K562 (cell line): ENCODE data around the gene PLCB4. TPM values are rescaled to one million over a fixed set of nuclear protein-coding genes. Genes with fewer than 3 reads are reported as not detected.

Experiments
- ATAC-seq: fragments of 200-7000 bp; cut with Tn5 transposase; 3 replicates; pipeline ENCODE4 v1.9.1; 2020; ENCODE audit warnings: moderate library complexity
- BruUV-seq: library from RNA; stranded (reverse); fragments of 400-500 nt; replicated peaks from 2 replicates; lab custom pipeline; 2021; lab: Mats Ljungman, UMichigan
- CTCF ChIA-PET: fragments of 300-600 bp; formaldehyde crosslinking; extraction: SDS; loops from one replicate; lab custom pipeline; 2021; ENCODE audit warnings: low intra/inter-chr PET ratio; lab: Yijun Ruan, JAX
- POLR2A ChIA-PET: fragments of 300-600, 350-650 bp; sonication (Branson Sonifier 250); formaldehyde crosslinking; extraction: SDS; loops from one replicate; lab custom pipeline; 2021; ENCODE audit warnings: antibody characterized with exemption, inconsistent platforms; lab: Yijun Ruan, JAX
- DNase-seq, 4 experiments: peaks; one replicate each; pipeline versions ENCODE4 v3.0.0 to v3.0.0-alpha.2; 2011 to 2018; ENCODE audit warnings: low spot score in 3 of 4, mixed read lengths in 3 of 4; ENCODE audit errors: extremely low read depth in 1 of 4
- FAIRE-seq: peaks from 2 replicates; lab custom pipeline; 2011; peaks lifted over from hg19 to GRCh38; lab: Jason Lieb, UNC
- H2AFZ ChIP-seq: 2 replicates; pipeline ENCODE4 v1.6.0; 2011; ENCODE audit warnings: low read depth, low read length, control low read depth, inconsistent platforms
- H3K27ac ChIP-seq: fragments of 200-600 bp; 3 replicates; pipeline ENCODE4 v1.8.0; 2011; ENCODE audit warnings: low read depth, mild to moderate bottlenecking, control low read depth, inconsistent platforms, low read length, moderate library complexity, mixed read lengths; ENCODE audit errors: extremely low read depth
- H3K27me3 ChIP-seq, 2 experiments: fragments of 300-600 bp in 1 of 2; 2 replicates in 1 of 2; 3 replicates in 1 of 2; pipeline versions ENCODE4 v1.6.0 to v1.8.0; 2011; ENCODE audit warnings: inconsistent platforms in 2 of 2, low read length in 2 of 2, mild to moderate bottlenecking in 1 of 2, mixed read lengths in 1 of 2, moderate library complexity in 1 of 2; ENCODE audit not compliant: control insufficient read depth in 2 of 2, insufficient read depth in 2 of 2
- H3K36me3 ChIP-seq: fragments of 300-600 bp; 3 replicates; pipeline ENCODE4 v1.8.0; 2011; ENCODE audit warnings: mild to moderate bottlenecking, low read length, inconsistent platforms; ENCODE audit not compliant: control insufficient read depth, insufficient read depth
- H3K4me1 ChIP-seq, 2 experiments: fragments of 200-600 bp in 1 of 2; replicated peaks in 1 of 2; 2 replicates in 1 of 2; 3 replicates in 1 of 2; pipeline versions ENCODE4 v1.5.1 to v1.8.0; 2011; ENCODE audit warnings: inconsistent platforms in 2 of 2, low read length in 2 of 2, mild to moderate bottlenecking in 1 of 2, mixed read lengths in 1 of 2, moderate library complexity in 1 of 2; ENCODE audit not compliant: control insufficient read depth in 2 of 2, insufficient read depth in 2 of 2
- H3K4me2 ChIP-seq: 2 replicates; pipeline ENCODE4 v1.6.1; 2011; ENCODE audit warnings: low read length, control low read depth, inconsistent platforms, mixed read lengths; ENCODE audit not compliant: insufficient read depth
- H3K4me3 ChIP-seq: fragments of 200-600 bp; sonication (generic), shearing (Covaris generic); 2 replicates; pipeline ENCODE4 v1.5.1; 2016; ENCODE audit warnings: control low read depth, inconsistent platforms
- H3K79me2 ChIP-seq: fragments of 200-600 bp; 3 replicates; pipeline ENCODE4 v1.8.0; 2011; ENCODE audit warnings: low read length, inconsistent platforms; ENCODE audit not compliant: control insufficient read depth, insufficient read depth
- H3K9ac ChIP-seq, 2 experiments: 2 replicates each; pipeline versions ENCODE4 v1.6.0 to v1.6.1; 2011; ENCODE audit warnings: low read depth in 2 of 2, low read length in 2 of 2, control low read depth in 1 of 2, inconsistent platforms in 1 of 2, mild to moderate bottlenecking in 1 of 2, mixed read lengths in 1 of 2; ENCODE audit not compliant: insufficient read depth in 1 of 2
- H3K9me1 ChIP-seq: one replicate; pipeline ENCODE4 v1.6.0; 2011; ENCODE audit warnings: inconsistent platforms, mild to moderate bottlenecking, low read length, moderate library complexity; ENCODE audit not compliant: control insufficient read depth, insufficient read depth
- H3K9me3 ChIP-seq: replicated peaks from 2 replicates; pipeline ENCODE4 v1.5.1; 2011; ENCODE audit warnings: low read depth, low read length, inconsistent platforms; ENCODE audit not compliant: control insufficient read depth, insufficient read depth
- H4K20me1 ChIP-seq: replicated peaks from 2 replicates; pipeline ENCODE4 v1.6.1; 2011; ENCODE audit warnings: low read length, inconsistent platforms, mixed read lengths; ENCODE audit not compliant: control insufficient read depth, insufficient read depth
- CHD1 ChIP-seq: fragments of 200-600 bp; sonication (generic); IDR thresholded peaks from one replicate; pipeline ENCODE4 v1.6.1; 2012; ENCODE audit warnings: mild to moderate bottlenecking, moderate library complexity, low read length, inconsistent platforms
- DPF2 ChIP-seq: fragments of 450-650 bp; IDR thresholded peaks from 2 replicates; pipeline ENCODE4 v1.6.1; 2016
- FIP1L1 ChIP-seq: fragments of 200-400 bp; formaldehyde crosslinking; IDR thresholded peaks from 2 replicates; pipeline ENCODE4 v1.6.1; 2018; ENCODE audit warnings: mild to moderate bottlenecking, low read depth, low read length; ENCODE audit not compliant: poor library complexity, severe bottlenecking
- HES1 ChIP-seq: fragments of 450-650 bp; IDR thresholded peaks from 2 replicates; pipeline ENCODE4 v1.6.1; 2016; ENCODE audit warnings: low read depth, mild to moderate bottlenecking, moderate library complexity
- HNRNPLL ChIP-seq: fragments of 200-400 bp; formaldehyde crosslinking; IDR thresholded peaks from 2 replicates; pipeline ENCODE4 v1.6.1; 2017; ENCODE audit warnings: low read length, low read depth, mild to moderate bottlenecking; ENCODE audit not compliant: poor library complexity, severe bottlenecking
- PTTG1 ChIP-seq: fragments of 450-650 bp; IDR thresholded peaks from 2 replicates; pipeline ENCODE4 v1.6.1; 2016; ENCODE audit warnings: low read depth, mild to moderate bottlenecking, missing genetic modification characterization, missing compliant biosample characterization
- RBM39 ChIP-seq: fragments of 200-400 bp; formaldehyde crosslinking; optimal IDR thresholded peaks from 2 replicates; pipeline ENCODE3; 2018; ENCODE audit warnings: low read depth, low read length
- UBTF ChIP-seq, 2 experiments: IDR thresholded peaks; 2 replicates each; pipeline ENCODE4 v1.6.1; 2012; ENCODE audit warnings: improper control_type of control experiment in 2 of 2, low read depth in 2 of 2, low read length in 2 of 2, borderline replicate concordance in 1 of 2
- ZBTB49 ChIP-seq: sonication (generic); formaldehyde crosslinking; IDR thresholded peaks from 2 replicates; pipeline ENCODE4 v1.8.0; 2022; ENCODE audit warnings: missing genetic modification reagents, mild to moderate bottlenecking, borderline replicate concordance
- ZNF143 ChIP-seq: sonication (generic); formaldehyde crosslinking; IDR thresholded peaks from 2 replicates; pipeline ENCODE4 v1.9.0; 2022; ENCODE audit warnings: mild to moderate bottlenecking, missing genetic modification reagents
- ZNF184 ChIP-seq: sonication (generic); formaldehyde crosslinking; IDR thresholded peaks from 2 replicates; pipeline ENCODE4 v1.5.0; 2020; ENCODE audit warnings: missing genetic modification reagents
- WGBS: fragments of 100-300 bp; shearing (Covaris generic); methylation state at CpG from one replicate; pipeline ENCODE4 v1.1.6; 2016; ENCODE audit warnings: low coverage, mixed read lengths; ENCODE audit not compliant: insufficient coverage; ENCODE audit errors: missing lambda C conversion rate; 5-methylcytosine and 5-hydroxymethylcytosine counted together
- in situ Hi-C: fragments of 300-500 bp; cut with MboI; formaldehyde crosslinking; loops from 4 replicates; pipeline ENCODE4 v1.15.0; 2018; ENCODE audit warnings: inconsistent platforms, mixed read lengths
- intact Hi-C: fragments of 100-400 bp; cut with micrococcal nuclease; formaldehyde crosslinking; loops from 2 replicates; pipeline ENCODE4 v1.14.2; 2022
- polyA plus RNA-seq, 8 experiments: library from polyadenylated mRNA; depleted of rRNA in 4 of 8; stranded (reverse) in 5 of 8; unstranded in 3 of 8; fragments of >200 nt; fragmentation: Nextera tagmentation in 2 of 8; fragmentation: Illumina TruSeq in 1 of 8; extraction: Ambion mirVana in 2 of 8; extraction: Trizol in 1 of 8; gene quantifications; 2 replicates each; pipeline versions ENCODE4 v1.2.1 to v1.2.3, GENCODE V29; 2011 to 2014; ENCODE audit warnings: inconsistent platforms in 1 of 8, missing spikeins in 1 of 8
- total RNA-seq, 7 experiments: library from RNA; depleted of rRNA in 6 of 7; stranded (reverse); fragments of >200 nt in 6 of 7; fragmentation: Illumina TruSeq in 2 of 7; extraction: Trizol in 2 of 7; gene quantifications; 2 replicates each; pipeline versions ENCODE4 v1.2.1 to v1.2.3, GENCODE V29; 2011 to 2021; ENCODE audit warnings: low replicate concordance in 1 of 7

PLCB4 gene
- total and polyA plus RNA-seq, 9 of the 15 experiments (the other 6 are each of a cell fraction or from before 2014, with no cell fraction given), result 0.20 to 2.9 (median 0.52) TPM

- BruUV-seq, result no TSS peak
- Histone ChIP-seq H3K9me1 (no peaks in the 10 kb centered on the region), H3K4me2 (no peak overlapping the region), H3K9ac (no peak overlapping the region), H4K20me1 (no peaks in the 10 kb centered on the region), H3K27me3 (no peaks in the 10 kb centered on the region), H3K4me1 (peaks cover 0 to 2% of the 10 kb centered on the region in 2 experiments; a peak in 2 of 5 replicates), H3K36me3 (no peaks in the 10 kb centered on the region), H3K27ac (no peak overlapping the region), H3K79me2 (no peaks in the 10 kb centered on the region), H3K9me3 (no peaks in the 10 kb centered on the region), H2AFZ (no peak overlapping the region), H3K4me3 (no peak overlapping the region)
- FAIRE-seq (no peak), ATAC-seq (no peak), DNase-seq (no peak)
- in situ Hi-C loops (no loop called here), intact Hi-C loops (no loop called here)
- no peak for TF ChIP-seq ZNF143 (CRISPR knock-in tag)
- TF ChIP-seq FIP1L1, result no peak
- CTCF ChIA-PET, result no interaction called here
- WGBS, result 40% methylated on average over 2 of the region's 3 CpGs
- POLR2A ChIA-PET, result interaction anchor here (0.6 kb wide), 1 partner anchor 1410 kb away, joined by 3 read pairs; no protein-coding TSS in a partner anchor
These were observed 59.7 kb downstream of the PLCB4 start for GRCh38 chr20:9128568-9128967.

- DNase-seq, result no peak
- in situ Hi-C loops, result no loop called here
These were observed 60.9 kb downstream of the PLCB4 start for GRCh38 chr20:9129756-9130155.

More at GRCh38 chr20:9129756-9130155, 60.9 kb downstream of the PLCB4 start:
- no peak overlapping the region for H3K27ac ChIP-seq
- no peak overlapping the region for H3K4me3 ChIP-seq
- FAIRE-seq (no peak), ATAC-seq (no peak)
- no TSS peak for BruUV-seq
- H3K4me2 ChIP-seq, result no peak overlapping the region
- no peaks in the 10 kb centered on the region for H4K20me1 ChIP-seq
- no peak overlapping the region for H2AFZ ChIP-seq
- no peaks in the 10 kb centered on the region for H3K79me2 ChIP-seq
- no peak overlapping the region for H3K9ac ChIP-seq
- ChIA-PET CTCF (no interaction called here), POLR2A (no interaction called here)
- TF ChIP-seq UBTF (IDR thresholded peaks at IDR 0.05; ENCODE audit: borderline replicate concordance in 1 of 2, low read depth in 2 of 2, low read length in 2 of 2), result no peak
- TF ChIP-seq RBM39, result no peak
- TF ChIP-seq PTTG1 (tag), result no peak
- TF ChIP-seq DPF2, result no peak
- TF ChIP-seq HES1, result no peak
- TF ChIP-seq CHD1, result no peak
- no peak for TF ChIP-seq ZBTB49
- TF ChIP-seq HNRNPLL, result no peak
- TF ChIP-seq ZNF184 (CRISPR knock-in tag), result no peak
- peaks cover 0 to 2% of the 10 kb centered on the region in 2 experiments; a peak in 2 of 5 replicates for H3K4me1 ChIP-seq
- no peaks in the 10 kb centered on the region for H3K27me3 ChIP-seq
- H3K9me3 ChIP-seq, result no peaks in the 10 kb centered on the region
- intact Hi-C loops, result no loop called here
- H3K9me1 ChIP-seq, result no peaks in the 10 kb centered on the region
- 29% methylated on average over 3 of the region's 3 CpGs for WGBS
- no peaks in the 10 kb centered on the region for H3K36me3 ChIP-seq
